Stimulated activated naive B cell treated with anti-CD40 and anti-IgM and Interleukin-4, amounts not matched to agents 10 μg/mL and 1 μg/mL and 100 μg/mL, for 72 hours (primary cell): ENCODE measurements around the gene RALGPS1.
A peak's percentile ranks its signal among the peaks of the same experiment; 100 is the strongest.

Experiments
- ATAC-seq, 2 donors: fragments of 150-1000 bp; cut with Tn5 transposase; replicated peaks; 2 replicates each; pipeline ENCODE4 v1.10.0; 2021; ENCODE audit warnings: moderate library complexity in 1 of 2
- DNase-seq: peaks from one replicate; pipeline ENCODE4 v3.0.0; 2021
- H3K27ac Mint-ChIP-seq: one replicate; pipeline ENCODE4 v1.8.0; 2022; ENCODE audit warnings: mild to moderate bottlenecking, mixed read lengths
- H3K27me3 Mint-ChIP-seq, 2 donors: one replicate each; pipeline ENCODE4 v1.8.0; 2022; ENCODE audit warnings: mixed read lengths in 2 of 2
- H3K36me3 Mint-ChIP-seq, 2 donors: one replicate each; pipeline ENCODE4 v1.8.0; 2022; ENCODE audit warnings: mixed read lengths in 2 of 2, mild to moderate bottlenecking in 1 of 2
- H3K4me1 Mint-ChIP-seq, 2 donors: one replicate each; pipeline ENCODE4 v1.8.0; 2022; ENCODE audit warnings: mixed read lengths in 2 of 2, mild to moderate bottlenecking in 1 of 2
- H3K4me3 Mint-ChIP-seq, 2 donors: one replicate each; pipeline ENCODE4 v1.8.0; 2022; ENCODE audit warnings: mild to moderate bottlenecking in 2 of 2, mixed read lengths in 2 of 2, moderate library complexity in 1 of 2
- H3K9me3 Mint-ChIP-seq, 2 donors: one replicate each; pipeline ENCODE4 v1.8.0; 2022; ENCODE audit warnings: mixed read lengths in 2 of 2, mild to moderate bottlenecking in 1 of 2

Gene RALGPS1

DNA sequence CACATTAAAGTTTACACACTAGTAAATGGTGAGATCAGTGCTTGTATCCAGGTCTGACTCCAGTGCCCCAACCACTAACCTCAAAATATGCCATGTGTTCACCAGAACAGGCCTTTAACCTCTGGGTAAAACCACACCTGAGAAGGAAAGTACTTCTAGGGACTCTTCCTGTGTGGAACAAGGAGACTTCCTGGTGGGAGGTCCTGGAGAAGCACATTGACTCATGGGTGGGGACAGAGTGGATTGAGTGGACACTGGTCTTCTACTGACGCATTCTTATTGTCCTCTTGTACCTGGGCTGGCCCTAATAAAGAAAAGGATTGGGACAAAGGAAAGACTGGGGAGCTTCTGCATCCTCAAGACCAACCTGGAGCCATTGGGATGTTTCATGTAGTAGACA lies 164.4 kb downstream of the RALGPS1 start:
- peaks cover 16 to 21% of the 10 kb centered on the region in 2 donors for H3K36me3 Mint-ChIP-seq
- H3K4me3 Mint-ChIP-seq: no peak overlapping the region
- no peaks in the 10 kb centered on the region for H3K4me1 Mint-ChIP-seq
- no peaks in the 10 kb centered on the region for H3K9me3 Mint-ChIP-seq
- H3K27ac Mint-ChIP-seq: no peak overlapping the region
- no peak for DNase-seq
- no peaks in the 10 kb centered on the region for H3K27me3 Mint-ChIP-seq
- no peak for ATAC-seq

DNA sequence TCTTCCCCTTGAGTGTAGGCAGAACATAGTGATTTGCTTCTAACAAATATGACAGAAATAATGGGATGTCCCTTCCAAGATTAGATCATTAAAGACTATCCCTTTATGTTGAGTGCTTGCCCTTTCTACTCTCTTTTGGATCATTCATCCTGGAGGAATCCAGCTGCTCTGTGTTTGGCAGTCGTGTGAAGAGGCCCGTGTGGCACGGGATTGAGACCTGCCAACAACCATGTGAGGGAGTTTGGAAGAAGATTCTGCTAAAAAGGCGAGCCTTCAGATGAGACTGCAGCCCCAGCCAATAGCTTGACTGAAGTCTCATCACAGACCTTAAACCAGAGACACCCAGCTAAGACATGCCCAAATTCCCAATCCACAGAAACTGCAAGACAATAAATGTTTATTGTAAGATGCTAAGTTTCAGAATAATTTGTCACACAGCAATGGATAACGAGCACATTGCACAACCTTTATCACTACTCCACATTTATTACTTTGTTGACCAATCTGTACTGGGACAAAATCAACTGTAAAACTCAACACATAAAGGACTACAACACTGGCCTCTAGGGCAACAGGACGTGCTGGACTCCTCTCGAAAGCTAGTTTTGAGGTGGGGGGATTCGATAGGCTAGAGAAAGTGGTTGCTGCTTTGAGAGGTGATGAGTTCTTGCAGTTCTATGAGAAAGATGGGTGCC lies 165.0 kb downstream of the RALGPS1 start:
- DNase-seq: no peak
- H3K27ac Mint-ChIP-seq: no peak overlapping the region
- no peak for ATAC-seq
- H3K27me3 Mint-ChIP-seq: no peaks in the 10 kb centered on the region
- no peak overlapping the region for H3K4me3 Mint-ChIP-seq
- peaks cover 16 to 21% of the 10 kb centered on the region in 2 donors for H3K36me3 Mint-ChIP-seq
- H3K4me1 Mint-ChIP-seq: no peaks in the 10 kb centered on the region
- no peaks in the 10 kb centered on the region for H3K9me3 Mint-ChIP-seq

GRCh38 chr9:127081250-127082185 lies 166.9 kb downstream of the RALGPS1 start:
- H3K4me3 Mint-ChIP-seq: no peak overlapping the region
- peaks cover 16 to 21% of the 10 kb centered on the region in 2 donors for H3K36me3 Mint-ChIP-seq
- DNase-seq: no peak
- no peaks in the 10 kb centered on the region for H3K9me3 Mint-ChIP-seq
- no peak for ATAC-seq
- H3K4me1 Mint-ChIP-seq: no peaks in the 10 kb centered on the region
- no peak overlapping the region for H3K27ac Mint-ChIP-seq
- H3K27me3 Mint-ChIP-seq: no peaks in the 10 kb centered on the region

DNA sequence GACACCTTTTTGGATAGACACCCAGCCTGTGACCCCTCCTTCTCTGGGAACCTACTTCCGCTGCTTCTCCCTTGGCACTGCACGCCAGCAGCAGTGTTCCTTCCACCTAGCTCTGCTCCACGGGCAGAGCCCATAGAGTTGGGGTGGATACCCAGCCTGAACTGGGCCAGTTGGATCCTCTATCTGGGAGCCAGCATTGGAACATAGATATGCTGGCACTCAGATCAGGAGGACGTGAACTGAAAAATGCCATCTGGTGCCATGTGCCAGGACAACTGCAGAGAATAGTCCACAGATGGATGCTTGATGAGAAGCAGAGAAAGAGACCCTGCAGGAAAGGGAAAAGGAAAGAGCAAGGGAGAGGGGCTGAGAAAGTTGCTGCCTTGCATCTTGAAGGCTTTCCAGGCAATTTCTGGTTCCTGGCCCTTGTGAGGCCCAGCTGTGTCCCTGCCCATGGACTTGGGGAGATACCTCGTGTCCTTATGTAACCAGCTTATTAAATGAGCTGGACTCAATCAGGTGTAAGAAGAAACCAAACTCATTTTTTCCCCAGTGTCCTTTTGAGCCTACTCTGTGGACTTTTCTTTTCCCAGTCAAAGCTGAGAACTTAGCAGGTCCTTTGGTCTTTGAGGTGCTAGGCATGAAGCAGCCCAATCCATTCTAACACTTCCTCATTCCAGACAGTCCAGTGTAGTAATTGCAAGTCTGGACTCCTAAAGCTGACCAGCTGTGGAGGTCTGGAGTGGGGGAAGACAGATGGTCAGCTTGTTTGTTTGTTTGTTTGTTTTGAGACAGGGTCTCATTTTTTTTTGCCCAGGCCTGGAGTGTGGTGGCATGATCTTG lies 168.8 kb downstream of the RALGPS1 start:
- DNase-seq (no peak), ATAC-seq (no peak)
- no peak overlapping the region for H3K27ac Mint-ChIP-seq
- H3K36me3 Mint-ChIP-seq: peaks cover 13 to 20% of the 10 kb centered on the region in 2 donors
- H3K27me3 Mint-ChIP-seq: no peaks in the 10 kb centered on the region
- no peaks in the 10 kb centered on the region for H3K4me1 Mint-ChIP-seq
- H3K9me3 Mint-ChIP-seq: no peaks in the 10 kb centered on the region
- H3K4me3 Mint-ChIP-seq: no peak overlapping the region

DNA sequence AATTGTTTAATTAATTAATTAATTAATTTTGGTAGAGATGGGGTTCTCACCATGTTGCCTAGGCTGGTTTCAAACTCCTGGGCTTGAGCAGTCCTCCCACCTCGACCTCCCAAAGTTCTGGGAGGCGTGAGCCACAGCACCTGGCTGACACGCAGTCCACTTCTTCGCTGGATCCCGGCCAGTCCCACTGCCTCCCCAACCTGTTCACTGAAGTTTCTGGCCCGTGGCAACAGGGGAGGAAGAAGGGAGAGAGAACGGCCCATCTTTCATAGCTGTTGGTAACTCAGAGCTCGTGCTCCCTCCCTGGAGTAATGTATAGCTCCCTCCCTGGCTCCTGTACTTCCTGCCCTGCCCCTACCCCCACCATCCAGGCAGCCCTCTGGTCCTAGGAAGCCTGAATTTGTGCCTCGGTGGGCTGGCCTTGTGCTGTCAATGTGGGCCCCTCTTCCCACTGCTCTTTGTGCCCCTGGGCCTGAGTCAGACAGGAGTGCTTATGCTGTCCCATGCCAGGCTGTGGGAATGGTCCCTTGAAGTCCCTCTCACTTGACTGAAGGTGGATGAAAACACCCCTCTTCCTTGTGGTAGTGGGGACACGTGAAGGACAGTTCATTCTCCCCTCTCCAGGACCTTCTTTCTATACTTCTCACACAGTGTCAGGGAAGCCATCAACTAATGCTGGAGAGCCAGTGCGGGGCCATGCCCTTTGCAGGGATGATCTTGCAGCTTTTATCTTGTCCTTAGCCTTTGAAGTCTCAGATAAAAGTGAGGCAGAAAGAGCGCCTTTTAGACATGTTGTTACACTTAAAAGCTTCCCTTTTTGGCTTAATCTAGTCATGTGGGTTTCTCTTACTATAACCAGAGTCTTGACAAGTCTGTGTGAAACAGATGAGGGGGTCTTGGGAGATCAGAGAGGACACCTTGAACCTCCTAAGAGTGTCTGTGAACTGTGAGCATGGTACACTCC lies 169.8 kb downstream of the RALGPS1 start:
- H3K27me3 Mint-ChIP-seq: no peaks in the 10 kb centered on the region
- no peaks in the 10 kb centered on the region for H3K9me3 Mint-ChIP-seq
- H3K27ac Mint-ChIP-seq: peak overlapping the region; percentile 37
- H3K4me1 Mint-ChIP-seq: no peaks in the 10 kb centered on the region
- ATAC-seq (no peak), DNase-seq (no peak)
- H3K4me3 Mint-ChIP-seq: no peak overlapping the region
- peaks cover 10 to 19% of the 10 kb centered on the region in 2 donors for H3K36me3 Mint-ChIP-seq

DNA sequence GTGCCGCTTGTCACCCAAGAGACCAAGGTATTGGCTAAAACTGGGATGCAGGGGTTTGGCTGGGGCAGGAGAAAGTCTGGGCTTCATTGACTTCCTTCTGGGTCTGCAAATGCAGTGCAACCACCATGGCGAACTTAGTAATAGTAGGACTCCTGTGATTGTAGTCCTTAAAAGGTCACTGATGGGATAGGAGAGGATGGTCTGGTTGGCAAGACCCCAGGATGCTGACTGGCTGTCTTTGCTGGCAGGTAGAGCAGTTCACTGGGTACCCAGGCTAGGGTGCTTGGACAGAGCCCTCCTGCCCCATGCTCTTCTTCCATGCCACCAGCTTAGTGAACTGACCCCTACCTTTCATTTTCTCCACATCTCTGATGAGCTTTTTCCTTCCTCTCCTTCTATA lies 170.6 kb downstream of the RALGPS1 start:
- ATAC-seq (no peak), DNase-seq (no peak)
- Mint-ChIP-seq H3K4me3 (no peak overlapping the region), H3K9me3 (no peaks in the 10 kb centered on the region), H3K27ac (no peak overlapping the region), H3K27me3 (no peaks in the 10 kb centered on the region), H3K36me3 (peaks cover 9 to 14% of the 10 kb centered on the region in 2 donors), H3K4me1 (no peaks in the 10 kb centered on the region)

DNA sequence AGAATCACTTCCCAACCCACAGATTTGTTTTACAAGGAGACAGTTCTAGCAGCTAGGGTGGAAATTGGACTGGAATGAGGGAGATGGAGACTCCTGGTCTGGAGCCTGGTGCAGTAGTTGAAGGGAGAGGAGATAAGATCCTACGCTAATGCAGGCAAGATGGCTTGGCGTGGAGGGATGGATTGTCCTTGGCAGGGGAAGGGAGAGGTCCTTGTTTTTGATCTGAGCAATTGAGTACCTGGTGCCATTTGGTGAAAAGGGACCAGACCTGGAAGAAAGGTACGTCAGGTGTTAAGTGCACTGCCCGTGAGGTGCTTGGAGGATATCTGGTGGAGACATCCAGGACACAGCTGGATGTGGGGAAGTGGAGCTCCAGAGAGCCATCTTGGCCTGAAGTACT lies 172.2 kb downstream of the RALGPS1 start:
- DNase-seq (no peak), ATAC-seq (no peak)
- no peaks in the 10 kb centered on the region for H3K9me3 Mint-ChIP-seq
- no peaks in the 10 kb centered on the region for H3K4me1 Mint-ChIP-seq
- H3K27me3 Mint-ChIP-seq: no peaks in the 10 kb centered on the region
- H3K4me3 Mint-ChIP-seq: no peak overlapping the region
- peaks cover 10 to 11% of the 10 kb centered on the region in 2 donors for H3K36me3 Mint-ChIP-seq
- no peak overlapping the region for H3K27ac Mint-ChIP-seq

- ATAC-seq: no peak
- H3K36me3 Mint-ChIP-seq: peaks cover 10 to 11% of the 10 kb centered on the region in 2 donors
- DNase-seq: no peak
- H3K27ac Mint-ChIP-seq: no peak overlapping the region
- H3K4me1 Mint-ChIP-seq: no peaks in the 10 kb centered on the region
- H3K27me3 Mint-ChIP-seq: no peaks in the 10 kb centered on the region
- no peaks in the 10 kb centered on the region for H3K9me3 Mint-ChIP-seq
- H3K4me3 Mint-ChIP-seq: no peak overlapping the region
Measured at GRCh38 chr9:127087411-127087810, 172.8 kb downstream of the RALGPS1 start.

GRCh38 chr9:127087836-127088235 lies 173.3 kb downstream of the RALGPS1 start:
- no peak overlapping the region for H3K4me3 Mint-ChIP-seq
- H3K27ac Mint-ChIP-seq: no peak overlapping the region
- H3K36me3 Mint-ChIP-seq: peaks cover 10 to 11% of the 10 kb centered on the region in 2 donors
- no peaks in the 10 kb centered on the region for H3K4me1 Mint-ChIP-seq
- no peaks in the 10 kb centered on the region for H3K9me3 Mint-ChIP-seq
- DNase-seq (no peak), ATAC-seq (no peak)
- no peaks in the 10 kb centered on the region for H3K27me3 Mint-ChIP-seq

DNA sequence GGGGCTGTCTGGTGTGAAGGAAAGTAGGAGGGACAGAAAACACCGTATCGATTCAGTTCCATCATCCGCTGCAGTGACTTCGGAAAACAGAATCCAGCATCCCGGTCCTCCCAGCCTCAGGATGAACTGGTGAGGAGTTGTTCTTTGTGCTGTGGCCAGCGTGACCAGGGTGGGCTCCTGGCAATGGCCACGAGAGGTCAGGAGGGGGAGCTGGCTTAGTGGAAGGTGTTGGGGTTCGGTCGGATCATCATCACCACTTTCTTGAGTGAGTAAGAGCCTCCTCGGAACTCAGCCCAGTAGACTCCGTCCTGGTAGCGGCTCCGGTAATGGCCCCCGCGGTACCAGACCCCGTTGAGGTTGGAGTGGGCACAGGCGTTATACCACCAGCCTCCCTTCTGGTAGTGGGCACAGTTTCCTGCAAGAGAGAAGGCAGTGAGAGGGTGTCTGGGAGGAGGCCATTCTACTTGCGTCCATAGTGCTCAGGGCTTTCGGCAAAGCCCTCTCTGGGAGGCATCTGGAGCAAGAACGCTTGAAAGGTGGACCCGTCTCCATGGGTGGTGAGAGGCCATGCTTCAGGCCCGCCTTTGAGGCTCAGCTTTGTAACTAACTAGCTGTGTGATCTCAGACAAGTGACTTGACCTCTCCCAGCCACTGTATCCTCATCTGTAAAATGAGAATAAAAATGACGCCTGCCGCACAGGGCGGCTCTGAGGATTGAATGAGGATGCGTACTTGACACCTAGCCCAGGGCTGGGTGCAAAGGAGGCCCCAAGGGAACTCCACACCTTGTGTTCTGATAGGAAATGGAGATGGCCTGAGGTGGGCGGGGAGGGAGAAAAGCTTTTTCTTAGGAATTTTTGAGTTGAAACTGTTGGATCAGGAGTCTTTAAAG lies 174.4 kb downstream of the RALGPS1 start:
- ATAC-seq (no peak), DNase-seq (no peak)
- Mint-ChIP-seq H3K4me3 (no peak overlapping the region), H3K36me3 (peaks cover 10 to 11% of the 10 kb centered on the region in 2 donors), H3K4me1 (no peaks in the 10 kb centered on the region), H3K27me3 (no peaks in the 10 kb centered on the region), H3K9me3 (no peaks in the 10 kb centered on the region), H3K27ac (no peak overlapping the region)

DNA sequence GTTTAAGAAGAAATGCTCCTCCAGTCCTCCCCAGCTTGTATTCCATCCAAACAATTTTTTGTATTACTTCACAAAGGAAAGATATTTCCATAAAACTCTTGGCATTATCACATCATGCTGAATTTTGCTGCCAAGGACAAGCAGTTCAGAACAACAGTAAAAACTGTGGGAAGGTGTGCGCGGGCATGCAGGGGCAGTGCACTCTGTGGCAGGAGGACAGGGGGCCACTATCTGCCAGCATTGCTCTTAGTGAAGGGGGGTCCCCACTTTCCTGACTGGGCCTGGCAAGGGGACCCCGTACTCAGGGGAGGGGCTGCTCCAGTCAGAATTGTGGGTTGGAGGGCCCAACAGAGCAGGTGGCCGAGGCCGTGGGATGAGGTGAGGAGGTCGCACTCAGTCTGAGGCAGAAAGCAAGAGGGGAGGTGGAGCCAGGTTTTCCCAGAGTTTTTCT lies 175.1 kb downstream of the RALGPS1 start:
- DNase-seq (no peak), ATAC-seq (no peak)
- no peaks in the 10 kb centered on the region for H3K9me3 Mint-ChIP-seq
- no peaks in the 10 kb centered on the region for H3K4me1 Mint-ChIP-seq
- H3K27ac Mint-ChIP-seq: no peak overlapping the region
- H3K4me3 Mint-ChIP-seq: no peak overlapping the region
- no peaks in the 10 kb centered on the region for H3K27me3 Mint-ChIP-seq
- peaks cover 10 to 11% of the 10 kb centered on the region in 2 donors for H3K36me3 Mint-ChIP-seq

DNA sequence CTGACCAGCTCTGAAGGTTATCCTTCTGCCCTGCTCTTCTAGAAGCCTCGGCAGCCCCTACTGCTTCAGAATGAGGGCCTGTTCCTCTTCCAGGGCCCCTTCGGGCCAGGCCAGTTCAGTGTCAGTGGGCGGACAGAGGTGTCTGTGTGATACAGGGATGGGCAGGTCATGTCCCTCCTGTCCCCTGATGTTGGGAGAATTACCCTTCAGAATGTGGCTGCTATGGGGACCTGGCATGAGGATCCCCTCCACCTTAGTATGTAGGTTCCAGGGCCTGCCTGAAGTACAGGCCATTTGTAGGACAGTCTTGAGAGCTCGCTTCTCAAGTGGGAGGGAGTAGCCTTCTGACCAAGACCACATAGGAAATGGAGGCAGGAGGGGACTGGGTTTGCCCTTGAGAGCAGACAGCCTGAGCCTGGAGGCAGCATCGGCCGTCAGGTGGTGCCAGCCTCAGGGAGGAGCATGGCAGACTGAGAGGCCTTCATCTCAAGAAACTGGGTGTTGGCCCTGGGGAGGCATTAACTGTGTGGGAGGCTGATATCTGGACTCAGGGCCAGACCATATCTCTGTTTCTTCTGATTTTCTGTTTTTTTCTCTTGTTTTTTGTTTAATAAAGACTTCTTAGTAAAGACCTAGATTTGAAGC lies 175.9 kb downstream of the RALGPS1 start:
- peaks cover 10 to 11% of the 10 kb centered on the region in 2 donors for H3K36me3 Mint-ChIP-seq
- H3K4me3 Mint-ChIP-seq: no peak overlapping the region
- H3K27me3 Mint-ChIP-seq: no peaks in the 10 kb centered on the region
- H3K4me1 Mint-ChIP-seq: no peaks in the 10 kb centered on the region
- ATAC-seq (no peak), DNase-seq (no peak)
- no peak overlapping the region for H3K27ac Mint-ChIP-seq
- H3K9me3 Mint-ChIP-seq: no peaks in the 10 kb centered on the region
